HCT116 (cell line): ENCODE measurements around the gene RMDN2. TPM values are rescaled to one million over a fixed set of nuclear protein-coding genes. Genes with fewer than 3 reads are reported as not detected.

Experiments used
- ATAC-seq: fragments of 200-7000 bp; cut with Tn5 transposase; 2 replicates; pipeline ENCODE4 v1.9.1; 2020; ENCODE audit warnings: mild to moderate bottlenecking, moderate library complexity
- BruUV-seq: library from RNA; stranded (reverse); fragments of 400-500 nt; replicated peaks from 2 replicates; lab custom pipeline; 2021; lab: Mats Ljungman, UMichigan
- CTCF ChIA-PET: fragments of 300-600 bp; sonication (Branson Sonifier 250); formaldehyde crosslinking; loops from one replicate; lab custom pipeline; 2021; ENCODE audit warnings: antibody characterized with exemption; lab: Charles Lee
- POLR2A ChIA-PET: fragments of 300-600, 350-600 bp; sonication (Branson Sonifier 250); formaldehyde crosslinking; loops from one replicate; lab custom pipeline; 2021; ENCODE audit warnings: antibody characterized with exemption; lab: Charles Lee
- RAD21 ChIA-PET, 2 experiments: fragments of 300-600 bp; sonication (Branson Sonifier 250); formaldehyde crosslinking; loops; one replicate each; lab custom pipeline; 2023; ENCODE audit warnings: low total read pairs in 2 of 2; ENCODE audit not compliant: uncharacterized antibody in 2 of 2, unreplicated experiment in 2 of 2, low non-redundant PET in 1 of 2; lab: Charles Lee
- DNase-seq: peaks from one replicate; pipeline ENCODE4 v3.0.0-alpha.2; 2010; ENCODE audit warnings: low read depth, low spot score
- H2AFZ ChIP-seq: fragments of 200-600 bp; shearing (Covaris generic), sonication (generic); 2 replicates; pipeline ENCODE4 v1.6.1; 2017; ENCODE audit warnings: low read depth, mixed run types, mixed read lengths, antibody characterized with exemption, low read length; ENCODE audit not compliant: poor library complexity, severe bottlenecking
- H3K27ac ChIP-seq: 2 replicates; pipeline ENCODE4 v1.5.1; 2012; ENCODE audit warnings: low read depth, low read length
- H3K27me3 ChIP-seq: fragments of 200-600 bp; sonication (generic); 2 replicates; pipeline ENCODE4 v1.6.1; 2016; ENCODE audit warnings: mixed run types, low read length, mixed read lengths; ENCODE audit not compliant: insufficient read depth
- H3K36me3 ChIP-seq, 2 experiments: fragments of 200-500 bp in 1 of 2; fragments of 200-600 bp in 1 of 2; sonication (Bioruptor generic) in 1 of 2; sonication (generic) in 1 of 2; 2 replicates each; pipeline versions ENCODE4 v1.5.1 to v1.6.1; 2014 to 2016; ENCODE audit warnings: low read length in 2 of 2, inconsistent platforms in 1 of 2, mixed read lengths in 1 of 2, mixed run types in 1 of 2; ENCODE audit not compliant: insufficient read depth in 2 of 2, control insufficient read depth in 1 of 2
- H3K4me1 ChIP-seq, 2 experiments: fragments of 200-600 bp in 1 of 2; sonication (generic) in 1 of 2; 2 replicates each; pipeline versions ENCODE4 v1.5.1 to v1.6.1; 2012 to 2017; ENCODE audit warnings: low read length in 2 of 2, inconsistent platforms in 1 of 2, mild to moderate bottlenecking in 1 of 2, mixed read lengths in 1 of 2, mixed run types in 1 of 2, moderate library complexity in 1 of 2; ENCODE audit not compliant: insufficient read depth in 2 of 2, control insufficient read depth in 1 of 2
- H3K4me2 ChIP-seq: fragments of 200-600 bp; sonication (generic); 2 replicates; pipeline ENCODE4 v1.6.1; 2017; ENCODE audit warnings: mixed run types, low read length, mixed read lengths
- H3K4me3 ChIP-seq, 2 experiments: fragments of 200-600 bp in 1 of 2; sonication (generic) in 1 of 2; replicated peaks in 1 of 2; 2 replicates each; pipeline ENCODE4 v1.5.1; 2011 to 2016; ENCODE audit warnings: low read length in 2 of 2, control low read depth in 1 of 2, low read depth in 1 of 2, mild to moderate bottlenecking in 1 of 2, mixed read lengths in 1 of 2, mixed run types in 1 of 2
- H3K79me2 ChIP-seq: fragments of 200-600 bp; sonication (generic); 2 replicates; pipeline ENCODE4 v1.6.1; 2017; ENCODE audit warnings: mild to moderate bottlenecking, mixed run types, low read length, moderate library complexity, mixed read lengths; ENCODE audit not compliant: insufficient read depth
- H3K9ac ChIP-seq: fragments of 200-600 bp; sonication (generic); 2 replicates; pipeline ENCODE4 v1.6.1; 2016; ENCODE audit warnings: low read length, mixed read lengths
- H3K9me2 ChIP-seq: fragments of 200-600 bp; sonication (generic), shearing (Covaris generic); 2 replicates; pipeline ENCODE4 v1.6.1; 2017; ENCODE audit warnings: mixed run types, mild to moderate bottlenecking, moderate library complexity; ENCODE audit not compliant: insufficient read depth
- H3K9me3 ChIP-seq, 2 experiments: fragments of 200-500 bp in 1 of 2; fragments of 200-600 bp in 1 of 2; sonication (Bioruptor generic) in 1 of 2; sonication (generic) in 1 of 2; 2 replicates each; pipeline ENCODE4 v1.6.1; 2014 to 2017; ENCODE audit warnings: low read length in 2 of 2, mixed read lengths in 2 of 2, inconsistent platforms in 1 of 2, low read depth in 1 of 2, mild to moderate bottlenecking in 1 of 2, mixed run types in 1 of 2, moderate library complexity in 1 of 2; ENCODE audit not compliant: control insufficient read depth in 1 of 2, insufficient read depth in 1 of 2
- H4K20me1 ChIP-seq: fragments of 200-600 bp; sonication (generic), shearing (Covaris generic); 2 replicates; pipeline ENCODE4 v1.6.1; 2017; ENCODE audit warnings: mixed run types, mild to moderate bottlenecking, moderate library complexity; ENCODE audit not compliant: insufficient read depth
- ELF1 ChIP-seq: IDR thresholded peaks from 2 replicates; pipeline ENCODE4 v1.6.1; 2012; ENCODE audit warnings: low read depth, borderline replicate concordance
- FOSL1 ChIP-seq: IDR thresholded peaks from 2 replicates; pipeline ENCODE4 v1.6.1; 2012; ENCODE audit warnings: low read depth
- JUND ChIP-seq: IDR thresholded peaks from 2 replicates; pipeline ENCODE4 v1.6.1; 2012
- MAX ChIP-seq: IDR thresholded peaks from 2 replicates; pipeline ENCODE4 v1.6.1; 2012
- RAD21 ChIP-seq: IDR thresholded peaks from 2 replicates; pipeline ENCODE4 v1.6.1; 2012; ENCODE audit warnings: low read depth, mild to moderate bottlenecking
- SP1 ChIP-seq: IDR thresholded peaks from 2 replicates; pipeline ENCODE4 v1.6.1; 2012; ENCODE audit warnings: low read depth
- SRF ChIP-seq: IDR thresholded peaks from 2 replicates; pipeline ENCODE4 v1.6.1; 2012; ENCODE audit warnings: low read depth
- TCF7L2 ChIP-seq: IDR thresholded peaks from 2 replicates; pipeline ENCODE4 v1.7.0; 2011; ENCODE audit warnings: borderline replicate concordance, inconsistent platforms; ENCODE audit not compliant: insufficient read depth, insufficient read length; ENCODE audit errors: extremely low read depth
- YY1 ChIP-seq: IDR thresholded peaks from 2 replicates; pipeline ENCODE4 v1.6.1; 2011; ENCODE audit warnings: low read length, low read depth, moderate library complexity, mild to moderate bottlenecking; ENCODE audit not compliant: insufficient replicate concordance; ENCODE audit errors: extremely low read depth
- ZFX ChIP-seq: fragments of 450-650 bp; IDR thresholded peaks from 2 replicates; pipeline ENCODE4 v1.6.1; 2017
- intact Hi-C: fragments of 100-400 bp; cut with micrococcal nuclease; formaldehyde crosslinking; loops from 2 replicates; pipeline ENCODE4 v1.10.0; 2022
- total RNA-seq: library from RNA; stranded (reverse); gene quantifications from one replicate; pipeline ENCODE4 v1.2.1, GENCODE V29; 2021; ENCODE audit not compliant: unreplicated experiment
- TF ChIP-seq, protein P1 (sequence below), 3 experiments: fragments of 200-600 bp in 1 of 3; sonication (generic) in 1 of 3; IDR thresholded peaks in 2 of 3; conservative IDR thresholded peaks in 1 of 3; 2 replicates each; pipeline ENCODE4 v1.5.1; 2012 to 2017; ENCODE audit warnings: low read depth in 2 of 3, low read length in 2 of 3, antibody characterized with exemption in 1 of 3, borderline replicate concordance in 1 of 3, control low read depth in 1 of 3, mild to moderate bottlenecking in 1 of 3, mixed read lengths in 1 of 3, mixed run types in 1 of 3, moderate library complexity in 1 of 3; ENCODE audit not compliant: insufficient read depth in 1 of 3
- TF ChIP-seq, protein P2 (sequence below): IDR thresholded peaks from 2 replicates; pipeline ENCODE4 v1.6.1; 2011; ENCODE audit warnings: mild to moderate bottlenecking, low read length, moderate library complexity; ENCODE audit not compliant: insufficient replicate concordance; ENCODE audit errors: extremely low read depth

RMDN2 gene
- total RNA-seq, 1 experiment from 2014 or later = 4.5 TPM

DNA sequence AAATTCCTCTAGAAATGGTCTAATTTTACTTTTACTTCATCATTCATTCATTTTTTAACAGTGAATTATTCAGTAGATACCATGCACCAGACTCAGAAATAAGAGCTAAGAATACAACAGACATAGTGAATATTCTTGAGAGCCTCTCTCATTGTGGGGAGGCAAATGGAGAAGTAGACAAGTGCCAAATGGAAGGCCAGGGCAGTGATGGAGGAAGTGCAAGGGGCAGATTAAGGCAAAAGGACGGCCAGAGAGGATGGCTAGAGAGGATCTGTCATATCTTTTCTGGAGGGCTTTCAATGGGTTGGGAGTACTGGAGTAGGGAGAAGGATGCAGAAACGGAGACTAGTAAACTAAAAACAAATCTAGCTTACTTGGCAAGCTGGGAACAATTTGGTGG lies 19.0 kb upstream of the RMDN2 start:
- ChIA-PET POLR2A (no interaction called here), CTCF (no interaction called here), RAD21 (no interaction called here)
- H3K4me3 ChIP-seq = no peak overlapping the region
- H2AFZ ChIP-seq = no peak overlapping the region
- H3K4me2 ChIP-seq = no peak overlapping the region
- H4K20me1 ChIP-seq = no peaks in the 10 kb centered on the region
- no peaks in the 10 kb centered on the region for H3K27me3 ChIP-seq
- DNase-seq (no peak), ATAC-seq (no peak)
- H3K27ac ChIP-seq = no peak overlapping the region
- H3K4me1 ChIP-seq = no peaks in the 10 kb centered on the region
- H3K9ac ChIP-seq = no peak overlapping the region
- no TSS peak for BruUV-seq
- no peaks in the 10 kb centered on the region for H3K36me3 ChIP-seq
- H3K9me2 ChIP-seq = no peaks in the 10 kb centered on the region
- TF ChIP-seq MAX = no peak
- no peak for TF ChIP-seq RAD21
- TF ChIP-seq, protein P1, sequence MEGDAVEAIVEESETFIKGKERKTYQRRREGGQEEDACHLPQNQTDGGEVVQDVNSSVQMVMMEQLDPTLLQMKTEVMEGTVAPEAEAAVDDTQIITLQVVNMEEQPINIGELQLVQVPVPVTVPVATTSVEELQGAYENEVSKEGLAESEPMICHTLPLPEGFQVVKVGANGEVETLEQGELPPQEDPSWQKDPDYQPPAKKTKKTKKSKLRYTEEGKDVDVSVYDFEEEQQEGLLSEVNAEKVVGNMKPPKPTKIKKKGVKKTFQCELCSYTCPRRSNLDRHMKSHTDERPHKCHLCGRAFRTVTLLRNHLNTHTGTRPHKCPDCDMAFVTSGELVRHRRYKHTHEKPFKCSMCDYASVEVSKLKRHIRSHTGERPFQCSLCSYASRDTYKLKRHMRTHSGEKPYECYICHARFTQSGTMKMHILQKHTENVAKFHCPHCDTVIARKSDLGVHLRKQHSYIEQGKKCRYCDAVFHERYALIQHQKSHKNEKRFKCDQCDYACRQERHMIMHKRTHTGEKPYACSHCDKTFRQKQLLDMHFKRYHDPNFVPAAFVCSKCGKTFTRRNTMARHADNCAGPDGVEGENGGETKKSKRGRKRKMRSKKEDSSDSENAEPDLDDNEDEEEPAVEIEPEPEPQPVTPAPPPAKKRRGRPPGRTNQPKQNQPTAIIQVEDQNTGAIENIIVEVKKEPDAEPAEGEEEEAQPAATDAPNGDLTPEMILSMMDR (IDR thresholded peaks at IDR 0.05 in 2 of 3, conservative IDR thresholded peaks at IDR 0.05 in 1 of 3; ENCODE audit: borderline replicate concordance in 1 of 3, insufficient read depth in 1 of 3, low read depth in 2 of 3, low read length in 2 of 3) = no peak
- no peak for TF ChIP-seq SP1
- intact Hi-C loops = no loop called here
- H3K9me3 ChIP-seq = no peaks in the 10 kb centered on the region
- H3K79me2 ChIP-seq = no peaks in the 10 kb centered on the region

GRCh38 chr2:37907501-37908225 lies 17.4 kb upstream of the RMDN2 start:
- DNase-seq (no peak), ATAC-seq (no peak)
- H3K9ac ChIP-seq = no peak overlapping the region
- no peaks in the 10 kb centered on the region for H3K36me3 ChIP-seq
- ChIA-PET CTCF (no interaction called here), POLR2A (interaction anchor here (0.6 kb wide), 1 partner anchor 120 kb away, joined by 3 read pairs; no protein-coding TSS in a partner anchor), RAD21 (no interaction called here)
- no peak overlapping the region for H3K4me3 ChIP-seq
- no peaks in the 10 kb centered on the region for H3K79me2 ChIP-seq
- H3K4me2 ChIP-seq = no peak overlapping the region
- no peaks in the 10 kb centered on the region for H3K9me2 ChIP-seq
- no peak overlapping the region for H2AFZ ChIP-seq
- H3K4me1 ChIP-seq = no peaks in the 10 kb centered on the region
- no peak overlapping the region for H3K27ac ChIP-seq
- no TSS peak for BruUV-seq
- intact Hi-C loops = no loop called here
- no peaks in the 10 kb centered on the region for H3K27me3 ChIP-seq
- no peaks in the 10 kb centered on the region for H3K9me3 ChIP-seq
- H4K20me1 ChIP-seq = no peaks in the 10 kb centered on the region
- TF ChIP-seq, protein P2, sequence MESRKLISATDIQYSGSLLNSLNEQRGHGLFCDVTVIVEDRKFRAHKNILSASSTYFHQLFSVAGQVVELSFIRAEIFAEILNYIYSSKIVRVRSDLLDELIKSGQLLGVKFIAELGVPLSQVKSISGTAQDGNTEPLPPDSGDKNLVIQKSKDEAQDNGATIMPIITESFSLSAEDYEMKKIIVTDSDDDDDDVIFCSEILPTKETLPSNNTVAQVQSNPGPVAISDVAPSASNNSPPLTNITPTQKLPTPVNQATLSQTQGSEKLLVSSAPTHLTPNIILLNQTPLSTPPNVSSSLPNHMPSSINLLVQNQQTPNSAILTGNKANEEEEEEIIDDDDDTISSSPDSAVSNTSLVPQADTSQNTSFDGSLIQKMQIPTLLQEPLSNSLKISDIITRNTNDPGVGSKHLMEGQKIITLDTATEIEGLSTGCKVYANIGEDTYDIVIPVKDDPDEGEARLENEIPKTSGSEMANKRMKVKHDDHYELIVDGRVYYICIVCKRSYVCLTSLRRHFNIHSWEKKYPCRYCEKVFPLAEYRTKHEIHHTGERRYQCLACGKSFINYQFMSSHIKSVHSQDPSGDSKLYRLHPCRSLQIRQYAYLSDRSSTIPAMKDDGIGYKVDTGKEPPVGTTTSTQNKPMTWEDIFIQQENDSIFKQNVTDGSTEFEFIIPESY = no peak
- TF ChIP-seq SRF (no peak), SP1 (no peak), JUND (no peak), ELF1 (no peak), ZFX (no peak), FOSL1 (no peak), YY1 (no peak), TCF7L2 (no peak)
- TF ChIP-seq, protein P1 (IDR thresholded peaks at IDR 0.05 in 2 of 3, conservative IDR thresholded peaks at IDR 0.05 in 1 of 3; ENCODE audit: borderline replicate concordance in 1 of 3, insufficient read depth in 1 of 3, low read depth in 2 of 3, low read length in 2 of 3) = no peak
